ENCODE measurements around the gene SND1.

Gene SND1

GRCh38 chr7:127905491-127906330 is 253.7 kb downstream of the SND1 start:
- no peak for DNase-seq (ENCODE audit: low read depth in 2 of 2)

- no peak for DNase-seq (ENCODE audit: low read depth in 2 of 2)
Observed at GRCh38 chr7:127907110-127908040, 255.4 kb downstream of the SND1 start.

GRCh38 chr7:127908430-127909258 is 256.6 kb downstream of the SND1 start:
- no peak for DNase-seq (ENCODE audit: low read depth in 2 of 2)

GRCh38 chr7:127909424-127910152 is 257.6 kb downstream of the SND1 start:
- no peak for DNase-seq (ENCODE audit: low read depth in 2 of 2)

GRCh38 chr7:127910670-127911069 is 258.7 kb downstream of the SND1 start:
- no peak for DNase-seq (ENCODE audit: low read depth in 2 of 2)

GRCh38 chr7:127911968-127912511 is 260.0 kb downstream of the SND1 start:
- DNase-seq (ENCODE audit: low read depth in 2 of 2), result no peak

- DNase-seq (ENCODE audit: low read depth in 2 of 2), result no peak
Observed at GRCh38 chr7:127912901-127913300, 260.9 kb downstream of the SND1 start.

- DNase-seq (ENCODE audit: low read depth in 2 of 2), result no peak
Observed at GRCh38 chr7:127913686-127914085, 261.7 kb downstream of the SND1 start.

- DNase-seq (ENCODE audit: low read depth in 2 of 2), result no peak
Observed at GRCh38 chr7:127914693-127915092, 262.7 kb downstream of the SND1 start.

- no peak for DNase-seq (ENCODE audit: low read depth in 2 of 2)
Observed at GRCh38 chr7:127916735-127917134, 264.7 kb downstream of the SND1 start.

- DNase-seq (ENCODE audit: low read depth in 2 of 2), result no peak
Observed at GRCh38 chr7:127918130-127918529, 266.1 kb downstream of the SND1 start.

GRCh38 chr7:127920787-127921438 is 268.9 kb downstream of the SND1 start:
- no peak for DNase-seq (ENCODE audit: low read depth in 2 of 2)

GRCh38 chr7:127922656-127923055 is 270.7 kb downstream of the SND1 start:
- DNase-seq (ENCODE audit: low read depth in 2 of 2), result no peak

GRCh38 chr7:127924874-127925273 is 272.9 kb downstream of the SND1 start:
- no peak for DNase-seq (ENCODE audit: low read depth in 2 of 2)

GRCh38 chr7:127927348-127927696 is 275.3 kb downstream of the SND1 start:
- DNase-seq (ENCODE audit: low read depth in 2 of 2), result no peak

GRCh38 chr7:127928222-127928621 is 276.2 kb downstream of the SND1 start:
- no peak for DNase-seq (ENCODE audit: low read depth in 2 of 2)

- no peak for DNase-seq (ENCODE audit: low read depth in 2 of 2)
Observed at GRCh38 chr7:127928852-127929251, 276.9 kb downstream of the SND1 start.

- no peak for DNase-seq (ENCODE audit: low read depth in 2 of 2)
Observed at GRCh38 chr7:127930341-127931328, 278.6 kb downstream of the SND1 start.

GRCh38 chr7:127932076-127932475 is 280.1 kb downstream of the SND1 start:
- DNase-seq (ENCODE audit: low read depth in 2 of 2), result no peak
